ENCODE data around the gene SCG2.

DNA sequence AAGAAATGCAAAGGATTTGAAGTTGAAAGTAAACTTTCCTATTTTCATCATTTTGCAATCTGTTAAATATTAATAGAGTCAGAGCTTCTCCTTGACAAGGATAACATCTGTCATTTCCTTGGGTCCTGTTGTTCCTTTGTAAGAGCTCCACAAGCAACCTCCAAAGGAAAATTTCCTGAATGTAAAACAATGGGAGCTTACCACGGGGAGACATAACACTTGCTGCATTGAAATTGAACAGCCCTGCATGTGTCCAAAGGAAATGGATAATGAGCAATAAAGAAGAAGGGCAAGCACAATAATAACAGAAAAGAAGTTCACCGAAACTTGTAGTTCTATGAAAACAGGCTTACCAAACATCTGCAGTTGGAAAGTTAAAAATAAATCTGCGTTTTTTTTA, 42.0 kb upstream of the SCG2 start:
- TF ChIP-seq, protein P1, sequence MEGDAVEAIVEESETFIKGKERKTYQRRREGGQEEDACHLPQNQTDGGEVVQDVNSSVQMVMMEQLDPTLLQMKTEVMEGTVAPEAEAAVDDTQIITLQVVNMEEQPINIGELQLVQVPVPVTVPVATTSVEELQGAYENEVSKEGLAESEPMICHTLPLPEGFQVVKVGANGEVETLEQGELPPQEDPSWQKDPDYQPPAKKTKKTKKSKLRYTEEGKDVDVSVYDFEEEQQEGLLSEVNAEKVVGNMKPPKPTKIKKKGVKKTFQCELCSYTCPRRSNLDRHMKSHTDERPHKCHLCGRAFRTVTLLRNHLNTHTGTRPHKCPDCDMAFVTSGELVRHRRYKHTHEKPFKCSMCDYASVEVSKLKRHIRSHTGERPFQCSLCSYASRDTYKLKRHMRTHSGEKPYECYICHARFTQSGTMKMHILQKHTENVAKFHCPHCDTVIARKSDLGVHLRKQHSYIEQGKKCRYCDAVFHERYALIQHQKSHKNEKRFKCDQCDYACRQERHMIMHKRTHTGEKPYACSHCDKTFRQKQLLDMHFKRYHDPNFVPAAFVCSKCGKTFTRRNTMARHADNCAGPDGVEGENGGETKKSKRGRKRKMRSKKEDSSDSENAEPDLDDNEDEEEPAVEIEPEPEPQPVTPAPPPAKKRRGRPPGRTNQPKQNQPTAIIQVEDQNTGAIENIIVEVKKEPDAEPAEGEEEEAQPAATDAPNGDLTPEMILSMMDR (IDR thresholded peaks at IDR 0.05 in 2 of 3, conservative IDR thresholded peaks at IDR 0.05 in 1 of 3; ENCODE audit: borderline replicate concordance in 1 of 3, insufficient read depth in 1 of 3, low read depth in 2 of 3, low read length in 2 of 3) = no peak
- TF ChIP-seq POLR2A (IDR thresholded peaks at IDR 0.05; ENCODE audit: borderline replicate concordance, extremely low read depth, insufficient read depth, insufficient read length) = no peak
- TF ChIP-seq JUND (IDR thresholded peaks at IDR 0.05) = no peak
- TF ChIP-seq FOSL1 (IDR thresholded peaks at IDR 0.05; ENCODE audit: low read depth) = no peak
